HepG2 (cell line): Measurements from ENCODE around the gene PDE8B. TPM values are rescaled to one million over a fixed set of nuclear protein-coding genes. Genes with fewer than 3 reads are reported as not detected.

Source experiments
- ARID5B ChIP-seq: IDR thresholded peaks from 2 replicates; pipeline ENCODE4 v1.4.0; 2020; ENCODE audit warnings: mild to moderate bottlenecking, missing genetic modification reagents
- CEBPB ChIP-seq: IDR thresholded peaks from 2 replicates; pipeline ENCODE4 v1.6.1; 2011; ENCODE audit warnings: low read depth, low read length, improper control_type of control experiment, borderline replicate concordance
- FOSL2 ChIP-seq: sonication (generic); formaldehyde crosslinking; IDR thresholded peaks from 2 replicates; pipeline ENCODE4 v1.4.0; 2020; ENCODE audit warnings: missing genetic modification reagents
- HMG20A ChIP-seq: IDR thresholded peaks from 2 replicates; pipeline ENCODE4 v1.6.1; 2016; ENCODE audit warnings: borderline replicate concordance
- MLX ChIP-seq: IDR thresholded peaks from 2 replicates; pipeline ENCODE4 v1.6.1; 2016
- PAXIP1 ChIP-seq: sonication (generic); formaldehyde crosslinking; conservative IDR thresholded peaks from 2 replicates; pipeline ENCODE4 v1.4.0; 2020; ENCODE audit warnings: mild to moderate bottlenecking, missing genetic modification reagents, moderate library complexity
- ZNF598 ChIP-seq: sonication (generic); formaldehyde crosslinking; IDR thresholded peaks from 2 replicates; pipeline ENCODE4 v1.5.1; 2020; ENCODE audit warnings: mild to moderate bottlenecking, missing genetic modification reagents, borderline replicate concordance
- polyA plus RNA-seq, 8 experiments: library from polyadenylated mRNA; depleted of rRNA in 3 of 8; stranded (reverse) in 7 of 8; unstranded in 1 of 8; fragments of >200 nt; fragmentation: Illumina TruSeq in 4 of 8; extraction: Trizol in 4 of 8; gene quantifications; 2 replicates each; pipeline versions ENCODE4 v1.2.1 to v1.2.3, GENCODE V29; 2011 to 2016; ENCODE audit warnings: low read depth in 4 of 8, missing spikeins in 1 of 8, mixed read lengths in 1 of 8; ENCODE audit not compliant: insufficient read depth in 1 of 8
- total RNA-seq, 5 experiments: library from RNA; depleted of rRNA; stranded (reverse); fragments of >200 nt; fragmentation: Illumina TruSeq; extraction: Trizol; gene quantifications; 2 replicates each; pipeline ENCODE4 v1.2.3, GENCODE V29; 2016; ENCODE audit warnings: low read depth in 1 of 5

The PDE8B gene
- total and polyA plus RNA-seq, 2 of the 13 experiments (the other 11 are each of a cell fraction or from before 2014, with no cell fraction given): 0.07 TPM; not detected in 1

DNA sequence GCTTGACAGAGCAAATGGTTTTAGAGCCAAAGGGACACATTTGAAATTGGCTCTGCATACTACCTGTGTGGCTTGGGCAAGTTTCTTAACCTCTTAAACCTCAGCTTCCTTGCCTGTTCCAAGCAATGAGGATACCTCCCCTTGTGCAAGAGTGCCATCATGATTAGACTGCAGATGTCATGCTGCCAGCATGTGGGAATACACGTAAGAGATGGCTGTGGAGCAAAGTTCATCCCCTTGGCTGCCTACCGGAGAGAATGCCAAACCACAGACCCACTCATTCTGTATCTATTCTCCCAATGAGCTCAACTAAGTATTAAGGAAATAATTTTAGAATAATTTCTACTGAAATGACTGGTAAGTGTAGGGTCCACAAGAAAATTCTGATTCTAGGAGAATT lies 180.3 kb downstream of the PDE8B start (continued):
- TF ChIP-seq PAXIP1 (CRISPR knock-in tag) (0 out of 2 replicates have a peak, but pooled peaks have one; percentile 15), ARID5B (CRISPR knock-in tag) (peak; percentile 48), HMG20A (CRISPR knock-in tag) (peak; percentile 38; the same call in 1 of the 2 replicates), CEBPB (peak; percentile 70), FOSL2 (CRISPR knock-in tag) (peak; percentile 53; the same call in 1 of the 2 replicates), MLX (CRISPR knock-in tag) (peak; percentile 76), ZNF598 (CRISPR knock-in tag) (no peak)
